ENCODE results near the gene MSMO1. TPM values are rescaled to one million over a fixed set of nuclear protein-coding genes. Genes with fewer than 3 reads are reported as not detected.

Gene MSMO1
- total RNA-seq, 1 experiment from 2014 or later: 72.9 TPM

DNA sequence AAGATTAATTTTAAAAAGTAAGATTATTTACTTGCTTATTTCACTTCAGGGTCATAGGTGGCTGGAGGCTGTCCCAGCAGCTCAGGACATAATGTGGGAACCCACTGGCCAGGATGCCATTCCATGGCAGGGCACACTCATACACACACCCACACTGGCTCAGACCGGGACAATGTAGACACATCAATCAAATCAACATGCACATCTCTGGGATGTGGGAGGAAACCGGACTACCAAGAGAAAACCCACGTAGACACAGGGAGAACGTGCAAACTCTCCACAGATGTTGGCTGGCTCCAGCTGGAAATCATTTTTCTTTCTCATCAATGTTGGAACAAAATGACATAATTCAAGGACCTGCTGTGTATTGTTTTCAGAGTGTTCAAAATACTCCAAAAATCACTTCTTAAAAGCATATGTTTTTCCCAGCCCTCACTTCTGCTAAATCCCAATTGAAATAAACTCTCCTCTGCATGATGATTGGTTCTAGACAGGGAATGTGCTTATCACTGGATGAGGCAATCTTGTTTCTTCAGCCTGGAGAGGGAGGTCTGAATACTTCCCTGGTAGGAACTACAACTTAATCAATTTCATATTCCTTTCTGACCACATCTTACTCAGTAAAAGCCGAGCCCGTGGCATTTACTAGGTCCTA is 32.7 kb downstream of the MSMO1 start:
- no peaks in the 10 kb centered on the region for H3K27me3 Mint-ChIP-seq (ENCODE audit: low read depth)
- H3K27ac Mint-ChIP-seq: no peak overlapping the region
- TF ChIP-seq MAX (CRISPR knock-in tag; IDR thresholded peaks at IDR 0.05) (no peak), ZNF532 (CRISPR knock-in tag; IDR thresholded peaks at IDR 0.05; ENCODE audit: borderline replicate concordance) (no peak), NR1H2 (CRISPR knock-in tag; IDR thresholded peaks at IDR 0.05) (no peak), JUN (CRISPR knock-in tag; IDR thresholded peaks at IDR 0.05) (no peak), CBFB (CRISPR knock-in tag; IDR thresholded peaks at IDR 0.05; ENCODE audit: low read depth) (no peak), NFE2L1 (CRISPR knock-in tag; IDR thresholded peaks at IDR 0.05) (no peak), ATF1 (CRISPR knock-in tag; IDR thresholded peaks at IDR 0.05) (no peak)
- TF ChIP-seq, protein P1, sequence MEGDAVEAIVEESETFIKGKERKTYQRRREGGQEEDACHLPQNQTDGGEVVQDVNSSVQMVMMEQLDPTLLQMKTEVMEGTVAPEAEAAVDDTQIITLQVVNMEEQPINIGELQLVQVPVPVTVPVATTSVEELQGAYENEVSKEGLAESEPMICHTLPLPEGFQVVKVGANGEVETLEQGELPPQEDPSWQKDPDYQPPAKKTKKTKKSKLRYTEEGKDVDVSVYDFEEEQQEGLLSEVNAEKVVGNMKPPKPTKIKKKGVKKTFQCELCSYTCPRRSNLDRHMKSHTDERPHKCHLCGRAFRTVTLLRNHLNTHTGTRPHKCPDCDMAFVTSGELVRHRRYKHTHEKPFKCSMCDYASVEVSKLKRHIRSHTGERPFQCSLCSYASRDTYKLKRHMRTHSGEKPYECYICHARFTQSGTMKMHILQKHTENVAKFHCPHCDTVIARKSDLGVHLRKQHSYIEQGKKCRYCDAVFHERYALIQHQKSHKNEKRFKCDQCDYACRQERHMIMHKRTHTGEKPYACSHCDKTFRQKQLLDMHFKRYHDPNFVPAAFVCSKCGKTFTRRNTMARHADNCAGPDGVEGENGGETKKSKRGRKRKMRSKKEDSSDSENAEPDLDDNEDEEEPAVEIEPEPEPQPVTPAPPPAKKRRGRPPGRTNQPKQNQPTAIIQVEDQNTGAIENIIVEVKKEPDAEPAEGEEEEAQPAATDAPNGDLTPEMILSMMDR (IDR thresholded peaks at IDR 0.05): no peak
- ATAC-seq (no peak), DNase-seq (ENCODE audit: low spot score) (no peak)
- H3K4me1 Mint-ChIP-seq: 0 out of 2 replicates have a peak, but pooled peaks cover 2% of the 10 kb centered on the region
- H3K36me3 Mint-ChIP-seq: no peaks in the 10 kb centered on the region
- no peaks in the 10 kb centered on the region for H3K9me3 Mint-ChIP-seq
- ChIA-PET POLR2A (interaction anchor here (0.5 kb wide), 1 partner anchor 145 kb away, joined by 3 read pairs; no protein-coding TSS in a partner anchor), CTCF (interaction anchor here (0.9 to 1.1 kb wide), 2 partner anchors 19 to 24 kb away, joined by 3 read pairs; no protein-coding TSS in a partner anchor)
- no peak overlapping the region for H3K4me3 Mint-ChIP-seq

- H3K4me3 Mint-ChIP-seq: no peak overlapping the region
- H3K9me3 Mint-ChIP-seq: no peaks in the 10 kb centered on the region
- ChIA-PET POLR2A (no interaction called here), CTCF (interaction anchor here (1.0 to 1.7 kb wide), 2 partner anchors 24 to 230 kb away, joined by 3 to 6 read pairs; no protein-coding TSS in a partner anchor)
- no peak overlapping the region for H3K27ac Mint-ChIP-seq
- ATAC-seq (no peak), DNase-seq (ENCODE audit: low spot score) (no peak)
- TF ChIP-seq NFYB (CRISPR knock-in tag; conservative IDR thresholded peaks at IDR 0.05; ENCODE audit: low read depth): no peak
- TF ChIP-seq ZBTB21 (CRISPR knock-in tag; IDR thresholded peaks at IDR 0.05; ENCODE audit: borderline replicate concordance): no peak
- TF ChIP-seq ESRRA (CRISPR knock-in tag; IDR thresholded peaks at IDR 0.05; ENCODE audit: borderline replicate concordance): no peak
- TF ChIP-seq NFE2L1 (CRISPR knock-in tag; IDR thresholded peaks at IDR 0.05): no peak
- TF ChIP-seq NR1H2 (CRISPR knock-in tag; IDR thresholded peaks at IDR 0.05): no peak
- TF ChIP-seq TEAD1 (CRISPR knock-in tag; IDR thresholded peaks at IDR 0.05): no peak
- no peak for TF ChIP-seq CBFB (CRISPR knock-in tag; IDR thresholded peaks at IDR 0.05; ENCODE audit: low read depth)
- no peak for TF ChIP-seq CREM (CRISPR knock-in tag; IDR thresholded peaks at IDR 0.05)
- TF ChIP-seq NR3C1 (CRISPR knock-in tag; conservative IDR thresholded peaks at IDR 0.05; ENCODE audit: low read depth): no peak
- TF ChIP-seq, protein P2, sequence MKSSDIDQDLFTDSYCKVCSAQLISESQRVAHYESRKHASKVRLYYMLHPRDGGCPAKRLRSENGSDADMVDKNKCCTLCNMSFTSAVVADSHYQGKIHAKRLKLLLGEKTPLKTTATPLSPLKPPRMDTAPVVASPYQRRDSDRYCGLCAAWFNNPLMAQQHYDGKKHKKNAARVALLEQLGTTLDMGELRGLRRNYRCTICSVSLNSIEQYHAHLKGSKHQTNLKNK (CRISPR knock-in tag; IDR thresholded peaks at IDR 0.05): no peak
- no peaks in the 10 kb centered on the region for H3K36me3 Mint-ChIP-seq
- 0 out of 2 replicates have a peak, but pooled peaks cover 2% of the 10 kb centered on the region for H3K4me1 Mint-ChIP-seq
- no peaks in the 10 kb centered on the region for H3K27me3 Mint-ChIP-seq (ENCODE audit: low read depth)
Measured at GRCh38 chr4:165360985-165361670, 33.7 kb downstream of the MSMO1 start.

Data from WTC11 (cell line).